Fibroblast of peridontal ligament (primary cell): ENCODE results near the gene SSC4D.
A peak's percentile ranks its signal among the peaks of the same experiment; 100 is the strongest.
"Not testable (repeated sequence)": the region's sequence is repeated elsewhere in the genome, so short reads cannot be mapped to it uniquely, and the experiment has no call there.

Experiments used
- DNase-seq: peaks from one replicate; pipeline ENCODE4 v3.0.0-alpha.2; 2010; ENCODE audit errors: extremely low read depth

SSC4D gene

DNA sequence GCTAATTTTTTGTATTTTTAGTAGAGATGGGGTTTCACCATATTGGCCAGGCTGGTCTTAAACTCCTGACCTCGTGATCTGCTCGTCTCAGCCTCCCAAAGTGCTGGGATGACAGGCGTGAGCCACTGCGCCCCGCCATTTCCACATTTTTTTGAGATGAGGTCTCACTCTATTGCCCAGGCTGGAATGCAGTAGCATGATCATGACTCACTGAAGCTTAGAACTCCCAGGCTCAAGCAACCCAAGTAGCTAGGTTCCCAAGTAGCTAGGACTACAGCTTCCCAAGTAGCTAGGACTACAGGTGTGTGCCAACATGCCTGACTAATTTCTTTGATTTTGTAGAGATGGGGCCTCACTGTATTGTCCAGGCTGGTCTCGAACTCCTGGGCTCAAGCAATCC, 11.6 kb upstream of the SSC4D start:
- DNase-seq = peak; percentile 94

GRCh38 chr7:76417654-76418310, 8.3 kb upstream of the SSC4D start:
- DNase-seq = not testable (repeated sequence)

DNA sequence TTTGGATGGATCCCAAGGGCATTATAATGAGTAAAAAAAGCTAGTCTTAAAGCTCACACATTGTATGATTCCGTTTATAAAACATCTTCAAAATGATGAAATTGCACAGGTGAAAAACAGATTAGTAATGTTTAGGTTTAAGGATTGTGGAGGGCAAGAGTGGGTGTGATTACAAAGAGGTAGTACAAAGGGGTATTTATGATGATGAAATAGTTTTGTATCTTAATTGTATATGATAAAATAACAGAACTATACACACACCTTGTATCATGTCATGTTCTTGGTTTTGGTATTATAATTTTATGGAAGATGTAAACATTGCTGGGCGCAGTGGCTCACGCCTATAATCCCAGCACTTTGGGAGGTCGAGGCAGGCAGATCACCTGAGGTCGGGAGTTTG, 2.8 kb upstream of the SSC4D start:
- no peak for DNase-seq

- no peak for DNase-seq
Measured at GRCh38 chr7:76411626-76412025, 2.1 kb upstream of the SSC4D start.

GRCh38 chr7:76408121-76408560, 1.4 kb downstream of the SSC4D start:
- DNase-seq = no peak

GRCh38 chr7:76407718-76408117, 1.8 kb downstream of the SSC4D start:
- no peak for DNase-seq

GRCh38 chr7:76405738-76406137, 3.8 kb downstream of the SSC4D start:
- no peak for DNase-seq

DNA sequence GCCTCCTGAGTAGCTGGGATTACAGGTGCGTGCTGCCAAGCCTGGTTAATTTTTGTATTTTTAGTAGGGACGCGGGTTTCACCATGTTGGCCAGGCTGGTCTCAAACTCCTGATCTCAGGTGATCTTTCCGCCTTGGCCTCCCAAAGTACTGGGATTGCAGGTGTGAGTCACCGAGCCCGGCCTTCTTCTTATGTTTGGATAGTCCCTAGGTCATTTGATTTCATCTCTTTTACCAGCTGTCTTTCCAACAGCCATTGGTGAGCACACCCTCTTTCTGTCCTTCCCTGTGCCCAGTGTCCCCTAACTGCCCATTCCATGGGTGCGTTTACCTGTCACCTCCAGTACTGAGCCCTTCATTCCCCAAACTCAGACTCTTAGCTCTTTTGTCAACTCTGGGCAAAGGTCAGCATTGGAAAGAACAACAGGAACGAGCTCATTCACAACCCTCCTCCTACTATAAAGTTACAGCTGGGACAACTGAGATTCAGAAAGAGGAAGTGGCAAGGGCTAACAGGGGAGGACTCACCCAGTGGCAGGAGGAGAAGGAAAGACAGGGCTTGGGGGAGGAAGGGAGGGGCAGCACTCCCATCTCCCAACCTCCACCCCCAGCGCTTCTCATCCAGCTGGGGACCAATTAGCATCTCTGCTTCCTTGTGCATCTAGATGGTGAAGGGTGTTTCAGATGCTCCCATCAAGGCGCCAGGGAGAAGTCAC, 5.6 kb downstream of the SSC4D start:
- DNase-seq = no peak

GRCh38 chr7:76403097-76403496, 6.4 kb downstream of the SSC4D start:
- DNase-seq = not testable (repeated sequence)

DNA sequence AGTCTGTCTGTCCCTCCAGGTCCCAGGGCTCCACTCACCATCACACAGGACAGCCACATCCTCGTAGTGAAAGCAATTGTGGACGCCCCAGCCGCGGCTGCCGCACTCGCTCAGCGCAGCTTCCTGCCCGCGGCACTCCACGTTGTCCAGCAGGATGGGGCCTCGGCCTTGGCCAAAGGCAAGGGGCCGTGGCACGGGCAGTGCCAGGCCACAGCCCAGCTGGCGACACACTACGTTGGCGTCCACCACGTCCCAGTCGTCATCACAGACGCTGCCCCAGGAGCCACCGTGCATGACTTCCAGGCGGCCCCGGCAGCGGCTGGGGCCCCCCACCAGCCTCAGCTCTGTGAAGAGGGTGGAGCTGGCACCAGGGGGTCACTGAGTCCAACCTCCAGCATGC, 9.2 kb downstream of the SSC4D start:
- DNase-seq = no peak

DNA sequence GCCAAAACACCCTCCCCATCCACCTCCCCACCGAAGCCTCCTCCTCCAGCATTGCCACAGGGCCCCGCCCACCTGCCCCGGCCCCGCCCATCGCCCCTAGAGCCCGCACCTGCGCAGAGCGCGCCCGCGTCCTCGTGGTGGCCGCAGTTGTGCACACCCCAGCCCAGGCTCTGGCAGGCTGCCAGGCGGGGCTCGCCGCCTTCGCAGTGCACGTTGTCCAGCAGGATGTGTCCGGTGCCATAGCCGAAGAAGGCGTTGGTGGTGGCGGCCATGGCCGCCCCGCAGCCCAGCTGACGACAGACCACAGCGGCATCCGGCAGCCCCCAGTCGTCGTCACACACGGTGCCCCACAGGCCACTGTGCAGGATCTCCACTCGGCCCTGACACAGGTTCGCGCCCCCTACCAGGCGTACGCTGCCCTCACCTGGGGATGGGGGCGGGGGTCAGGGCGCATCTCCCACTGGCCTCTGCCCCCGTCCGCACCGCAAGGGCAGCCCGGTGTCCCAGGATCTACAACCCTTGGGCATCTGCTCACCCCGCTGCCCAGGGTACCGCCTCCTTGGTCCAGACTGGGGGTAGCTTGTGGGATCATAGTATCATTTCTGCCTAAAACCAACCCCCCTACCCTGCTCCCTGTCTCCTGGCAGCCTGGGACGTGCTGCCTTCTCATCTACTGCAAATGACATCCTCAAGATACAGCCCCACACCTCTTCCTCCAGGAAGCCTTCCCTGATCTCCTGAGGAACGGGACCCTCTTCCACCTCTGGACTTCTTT, 11.9 kb downstream of the SSC4D start:
- no peak for DNase-seq

- DNase-seq = no peak
Measured at GRCh38 chr7:76396864-76397263, 12.6 kb downstream of the SSC4D start.

GRCh38 chr7:76395965-76396726, 13.4 kb downstream of the SSC4D start:
- no peak for DNase-seq

DNA sequence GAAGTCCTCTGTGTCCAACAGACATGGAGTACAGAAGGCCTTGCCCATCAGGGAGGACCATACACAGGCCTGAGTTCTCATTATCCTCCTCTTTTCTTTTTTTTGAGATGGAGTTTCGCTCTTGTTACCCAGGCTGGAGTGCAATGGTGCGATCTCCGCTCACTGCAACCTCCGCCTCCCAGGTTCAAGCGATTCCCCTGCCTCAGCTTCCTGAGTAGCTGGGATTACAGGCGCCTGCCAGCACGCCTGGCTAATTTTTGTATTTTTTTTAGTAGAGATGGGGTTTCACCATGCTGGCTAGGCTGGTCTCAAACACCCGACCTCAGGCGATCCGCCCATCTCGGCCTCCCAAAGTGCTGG, 13.9 kb downstream of the SSC4D start:
- DNase-seq = not testable (repeated sequence)

DNA sequence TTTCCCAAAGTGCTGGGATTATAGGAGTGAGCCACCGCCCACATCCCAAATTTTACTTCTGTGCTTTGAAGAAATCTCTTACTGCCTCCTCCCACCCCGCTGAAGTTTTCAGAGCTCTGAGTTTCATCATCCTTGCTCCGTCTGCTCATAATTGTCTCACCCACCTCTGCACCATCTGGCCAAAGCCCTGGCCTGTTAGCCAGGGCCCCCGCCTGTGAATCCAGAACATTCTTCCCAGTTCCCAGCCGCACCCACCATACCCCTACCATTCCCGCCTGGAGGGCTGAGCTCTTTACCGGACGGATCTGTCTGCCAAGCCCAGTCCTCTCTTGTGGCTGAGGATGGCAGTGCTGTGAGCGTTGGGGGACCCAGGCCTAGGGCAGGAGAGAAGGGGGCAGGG, 14.5 kb downstream of the SSC4D start:
- no peak for DNase-seq

- DNase-seq = peak; percentile 77
Measured at GRCh38 chr7:76393116-76394031, 16.1 kb downstream of the SSC4D start.

DNA sequence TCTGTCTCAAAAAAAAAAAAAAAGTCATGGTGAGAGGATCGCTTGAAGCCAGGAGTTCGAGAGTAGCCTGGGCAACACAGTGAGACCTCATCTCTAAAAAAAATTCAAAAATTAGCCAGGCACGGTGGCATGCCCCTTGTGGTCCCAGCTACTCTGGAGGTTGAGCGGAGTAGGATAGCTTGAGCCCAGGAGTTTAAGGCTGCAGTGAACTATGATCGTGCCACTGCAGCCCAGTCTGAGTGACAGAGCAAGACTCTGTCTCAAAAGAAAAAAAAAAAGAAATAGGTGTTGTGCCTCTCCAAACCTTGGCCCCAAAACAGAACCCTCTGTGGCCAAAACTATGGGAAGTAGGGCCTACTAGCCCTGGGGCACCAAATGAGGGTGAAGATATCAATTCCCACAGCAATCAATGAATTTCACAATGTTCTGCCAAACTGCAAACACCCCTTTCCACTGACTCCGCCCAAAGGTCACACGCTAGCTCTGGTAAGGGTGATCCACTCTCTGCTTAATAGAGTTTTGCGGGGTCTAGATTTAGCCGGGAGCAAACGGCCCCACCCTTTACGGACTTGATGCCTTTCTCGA, 16.9 kb downstream of the SSC4D start:
- no peak for DNase-seq

DNA sequence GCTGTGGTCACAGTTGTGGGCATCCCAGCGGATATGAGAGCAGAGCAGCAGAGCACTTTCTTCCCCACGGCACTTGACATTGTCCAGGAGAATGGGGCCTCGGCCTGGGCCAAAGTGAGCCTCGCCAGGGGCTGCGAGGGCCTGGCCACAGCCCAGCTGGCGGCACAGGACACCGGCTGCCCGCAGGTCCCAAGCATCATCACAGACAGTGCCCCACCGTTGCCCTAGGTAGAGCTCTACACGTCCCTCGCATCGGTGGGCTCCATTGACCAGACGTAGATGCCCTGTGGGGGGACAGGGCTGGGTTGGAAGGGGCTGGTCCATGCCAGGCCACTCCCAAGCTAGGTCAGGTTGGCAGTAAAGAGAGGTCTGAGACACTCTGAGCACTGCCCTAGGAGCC, 19.4 kb downstream of the SSC4D start:
- DNase-seq = no peak

DNA sequence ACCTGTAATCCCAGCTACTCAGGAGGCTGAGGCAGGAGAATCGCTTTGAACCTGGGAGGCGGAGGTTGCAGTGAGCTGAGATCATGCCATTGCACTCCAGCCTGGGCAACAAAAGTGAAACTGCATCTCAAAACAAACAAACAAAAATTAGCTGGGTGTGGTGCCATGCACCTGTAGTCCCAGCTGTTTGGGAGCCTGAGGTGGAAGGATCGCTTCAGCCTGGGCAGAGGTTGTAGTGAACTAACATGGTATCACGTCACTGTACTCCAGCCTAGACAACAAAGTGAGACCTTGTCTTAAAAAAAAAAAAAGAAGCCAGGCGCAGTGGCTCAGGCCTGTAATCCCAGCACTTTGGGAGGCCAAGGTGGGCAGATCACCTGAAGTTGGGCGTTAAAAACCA, 21.7 kb downstream of the SSC4D start:
- DNase-seq = not testable (repeated sequence)

- peak; percentile 27 for DNase-seq
Measured at GRCh38 chr7:76386691-76387260, 22.7 kb downstream of the SSC4D start.
